GM21717 (cell line): ENCODE measurements around the gene SCUBE1.
"Not testable (repeated sequence)": the region's sequence is repeated elsewhere in the genome, so short reads cannot be mapped to it uniquely, and the experiment has no call there.

ENCODE experiments used
- ATAC-seq: cut with Tn5 transposase; IDR thresholded peaks from one replicate; pipeline ENCODE4 v1.9.1; 2021; ENCODE audit warnings: mild to moderate bottlenecking, moderate library complexity; ENCODE audit not compliant: unreplicated experiment

The SCUBE1 gene

GRCh38 chr22:43360576-43360975, 17.4 kb upstream of the SCUBE1 start:
- no peak for ATAC-seq

- no peak for ATAC-seq
Measured at GRCh38 chr22:43356881-43357280, 13.7 kb upstream of the SCUBE1 start.

GRCh38 chr22:43355688-43356087, 12.5 kb upstream of the SCUBE1 start:
- ATAC-seq, result not testable (repeated sequence)

GRCh38 chr22:43351966-43352345, 8.8 kb upstream of the SCUBE1 start:
- no peak for ATAC-seq

GRCh38 chr22:43349636-43350035, 6.5 kb upstream of the SCUBE1 start:
- ATAC-seq, result no peak

- no peak for ATAC-seq
Measured at GRCh38 chr22:43346521-43346929, 3.4 kb upstream of the SCUBE1 start.

GRCh38 chr22:43345761-43346301, 2.7 kb upstream of the SCUBE1 start:
- no peak for ATAC-seq

GRCh38 chr22:43345356-43345755, 2.2 kb upstream of the SCUBE1 start:
- ATAC-seq, result no peak

GRCh38 chr22:43344520-43344787, 1.3 kb upstream of the SCUBE1 start:
- no peak for ATAC-seq

GRCh38 chr22:43343670-43344519, 723 bp upstream of the SCUBE1 start:
- no peak for ATAC-seq

- no peak for ATAC-seq
Measured at GRCh38 chr22:43342347-43343261, 568 bp downstream of the SCUBE1 start.

GRCh38 chr22:43341565-43341964, 1.6 kb downstream of the SCUBE1 start:
- no peak for ATAC-seq

GRCh38 chr22:43338766-43339345, 4.3 kb downstream of the SCUBE1 start:
- no peak for ATAC-seq

- no peak for ATAC-seq
Measured at GRCh38 chr22:43337946-43338345, 5.2 kb downstream of the SCUBE1 start.

- ATAC-seq, result no peak
Measured at GRCh38 chr22:43337385-43337784, 5.8 kb downstream of the SCUBE1 start.

- no peak for ATAC-seq
Measured at GRCh38 chr22:43334378-43334777, 8.8 kb downstream of the SCUBE1 start.

GRCh38 chr22:43333978-43334377, 9.2 kb downstream of the SCUBE1 start:
- no peak for ATAC-seq

- no peak for ATAC-seq
Measured at GRCh38 chr22:43333156-43333555, 10.0 kb downstream of the SCUBE1 start.

- ATAC-seq, result no peak
Measured at GRCh38 chr22:43331698-43332097, 11.5 kb downstream of the SCUBE1 start.

- no peak for ATAC-seq
Measured at GRCh38 chr22:43331069-43331451, 12.1 kb downstream of the SCUBE1 start.
